Measurements from ENCODE around the gene RAPGEF1.

GRCh38 chr9:131706608-131706970 lies 33.3 kb downstream of the RAPGEF1 start:
- TF ChIP-seq CTCF (IDR thresholded peaks at IDR 0.05; ENCODE audit: insufficient read depth, low read depth, low read length) (no peak), EZH2 (IDR thresholded peaks at IDR 0.05; ENCODE audit: insufficient read depth, low read length) (no peak)

Measured in astrocyte (in vitro differentiated cells and primary cell).